ENCODE data around the gene OAF. TPM values are rescaled to one million over a fixed set of nuclear protein-coding genes. Genes with fewer than 3 reads are reported as not detected.
"Not testable (repeated sequence)": the region's sequence is repeated elsewhere in the genome, so short reads cannot be mapped to it uniquely, and the experiment has no call there.

The OAF gene
- total and polyA plus RNA-seq, 2 donors (not counting 1 experiment from before 2014, with no cell fraction given), result 1.3 to 1.9 TPM

DNA sequence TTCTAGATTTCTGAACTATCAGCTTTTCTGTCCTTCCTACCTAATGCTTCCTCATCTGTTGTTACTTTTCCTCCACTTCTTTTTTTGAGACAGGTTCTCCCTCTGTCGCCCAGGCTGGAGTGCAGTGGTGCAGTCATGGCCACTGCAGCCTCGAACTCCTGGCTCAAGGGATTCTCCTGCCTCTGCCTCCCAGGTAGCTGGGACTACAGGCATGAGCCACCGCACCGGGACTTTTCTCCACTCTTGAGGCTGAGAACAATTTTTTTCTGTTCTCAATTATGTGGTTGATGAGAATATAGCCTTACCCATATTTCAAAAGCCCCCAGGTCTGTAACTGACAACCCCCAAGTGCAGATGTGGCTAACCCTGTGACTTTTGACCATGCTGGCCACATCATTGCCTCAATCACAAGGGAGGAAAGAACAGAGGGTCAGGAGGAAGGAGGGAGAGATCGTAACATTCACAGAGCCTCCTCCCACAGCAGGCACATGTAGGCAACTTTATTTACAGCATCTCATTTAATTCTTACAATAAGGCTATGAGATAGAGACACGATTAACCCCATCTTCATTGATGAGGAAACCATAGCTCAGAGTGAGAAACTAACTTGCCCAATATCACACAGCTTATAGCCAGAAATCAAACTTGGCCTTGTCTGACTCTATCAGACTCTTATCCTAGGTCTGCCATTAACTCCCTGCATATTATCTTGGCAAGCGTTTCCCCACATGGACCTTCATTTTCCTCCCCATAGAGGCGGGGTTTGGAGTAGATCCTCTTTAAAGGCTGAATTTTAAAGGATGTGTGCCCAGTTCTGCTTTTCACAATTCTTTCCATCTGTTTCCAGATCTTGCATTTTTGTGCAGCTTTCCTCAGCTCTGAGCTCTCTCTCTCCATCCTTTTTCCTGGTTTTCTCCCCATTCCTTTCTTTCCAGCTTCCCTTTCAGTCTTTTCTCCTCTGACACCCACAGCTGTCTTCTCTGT, 38.7 kb downstream of the OAF start:
- CTCF ChIA-PET, result no interaction called here
- H3K4me3 Mint-ChIP-seq, result no peak overlapping the region
- no peak overlapping the region for H2AFZ ChIP-seq (ENCODE audit: insufficient read depth, low read depth, low read length, poor library complexity, severe bottlenecking)
- no peak overlapping the region for H3K4me2 ChIP-seq (replicated peaks; ENCODE audit: low read depth, low read length, poor library complexity, severe bottlenecking)
- no peaks in the 10 kb centered on the region for H3K9me3 ChIP-seq (ENCODE audit: control extremely low read depth in 1 of 3, control insufficient read depth in 2 of 3, insufficient read depth in 1 of 3, low read length in 2 of 3)
- no peak overlapping the region for H3K27ac Mint-ChIP-seq
- H3K4me3 ChIP-seq (ENCODE audit: control extremely low read depth in 1 of 5, extremely low read depth in 1 of 5, insufficient read depth in 1 of 5, low read depth in 2 of 5, low read length in 4 of 5), result no peak overlapping the region
- H3K27me3 Mint-ChIP-seq, result peaks cover 35% of the 10 kb centered on the region
- POLR2A ChIA-PET, result no interaction called here
- H3K9ac ChIP-seq (ENCODE audit: low read length), result no peak overlapping the region
- no peaks in the 10 kb centered on the region for H3K4me1 ChIP-seq (ENCODE audit: control insufficient read depth in 2 of 2, insufficient read depth in 2 of 2, low read length in 2 of 2)
- no peaks in the 10 kb centered on the region for H3K9me3 Mint-ChIP-seq (ENCODE audit: insufficient read depth)
- DNase-seq (no peak), ATAC-seq (ENCODE audit: low read depth) (no peak)
- intact Hi-C loops (cut with micrococcal nuclease), result no loop called here
- no peak for TF ChIP-seq EZH2 (IDR thresholded peaks at IDR 0.05; ENCODE audit: borderline replicate concordance, insufficient read depth, low read depth, low read length, poor library complexity, severe bottlenecking)
- TF ChIP-seq CTCF (IDR thresholded peaks at IDR 0.05), result no peak
- no peaks in the 10 kb centered on the region for H3K4me1 Mint-ChIP-seq
- no peaks in the 10 kb centered on the region for H3K36me3 ChIP-seq (replicated peaks in 1 of 2; ENCODE audit: control extremely low read depth in 1 of 2, control insufficient read depth in 1 of 2, extremely low read depth in 1 of 2, insufficient read depth in 2 of 2, low read length in 1 of 2)
- peaks cover 0 to 24% (median 3%) of the 10 kb centered on the region in 4 experiments for H3K27me3 ChIP-seq (replicated peaks in 1 of 4; ENCODE audit: control extremely low read depth in 1 of 4, control insufficient read depth in 3 of 4, insufficient read depth in 4 of 4, low read length in 3 of 4)
- WGBS (ENCODE audit: insufficient coverage), result 68% methylated on average over 3 of the region's 8 CpGs
- no peaks in the 10 kb centered on the region for H3K79me2 ChIP-seq (ENCODE audit: control insufficient read depth, insufficient read depth, low read length)
- H3K27ac ChIP-seq (ENCODE audit: low read length in 2 of 2), result no peak overlapping the region
- no peaks in the 10 kb centered on the region for H4K20me1 ChIP-seq (ENCODE audit: control insufficient read depth, insufficient read depth, low read length, poor library complexity, severe bottlenecking)

GRCh38 chr11:120253377-120253776, 42.5 kb downstream of the OAF start:
- H3K4me1 Mint-ChIP-seq; H3K79me2 ChIP-seq (ENCODE audit: control insufficient read depth, insufficient read depth, low read length); H3K27ac Mint-ChIP-seq; H3K4me3 Mint-ChIP-seq; H3K4me2 ChIP-seq (replicated peaks; ENCODE audit: low read depth, low read length, poor library complexity, severe bottlenecking); DNase-seq; ATAC-seq (ENCODE audit: low read depth); H3K9me3 ChIP-seq (ENCODE audit: control extremely low read depth in 1 of 3, control insufficient read depth in 2 of 3, insufficient read depth in 1 of 3, low read length in 2 of 3); CTCF ChIA-PET; intact Hi-C loops (cut with micrococcal nuclease); H2AFZ ChIP-seq (ENCODE audit: insufficient read depth, low read depth, low read length, poor library complexity, severe bottlenecking); H3K36me3 ChIP-seq (replicated peaks in 1 of 2; ENCODE audit: control extremely low read depth in 1 of 2, control insufficient read depth in 1 of 2, extremely low read depth in 1 of 2, insufficient read depth in 2 of 2, low read length in 1 of 2); H3K27ac ChIP-seq (ENCODE audit: low read length in 2 of 2); H3K9ac ChIP-seq (ENCODE audit: low read length); H4K20me1 ChIP-seq (ENCODE audit: control insufficient read depth, insufficient read depth, low read length, poor library complexity, severe bottlenecking); H3K9me3 Mint-ChIP-seq (ENCODE audit: insufficient read depth); POLR2A ChIA-PET; H3K4me3 ChIP-seq (ENCODE audit: control extremely low read depth in 1 of 5, extremely low read depth in 1 of 5, insufficient read depth in 1 of 5, low read depth in 2 of 5, low read length in 4 of 5): not testable (repeated sequence)
- WGBS (ENCODE audit: insufficient coverage), result 92% methylated on average over 8 of the region's 13 CpGs
- peaks cover 0 to 42% (median 15%) of the 10 kb centered on the region in 4 experiments for H3K27me3 ChIP-seq (replicated peaks in 1 of 4; ENCODE audit: control extremely low read depth in 1 of 4, control insufficient read depth in 3 of 4, insufficient read depth in 4 of 4, low read length in 3 of 4)
- H3K4me1 ChIP-seq (ENCODE audit: control insufficient read depth in 2 of 2, insufficient read depth in 2 of 2, low read length in 2 of 2), result peaks cover 12 to 13% of the 10 kb centered on the region in 2 donors
- H3K27me3 Mint-ChIP-seq, result peaks cover 46% of the 10 kb centered on the region
